GM21825 (cell line): ENCODE data around the gene OR7A5.
"Not testable (repeated sequence)": the region's sequence is repeated elsewhere in the genome, so short reads cannot be mapped to it uniquely, and the experiment has no call there.

Source experiments
- ATAC-seq: cut with Tn5 transposase; IDR thresholded peaks from one replicate; pipeline ENCODE4 v1.9.1; 2021; ENCODE audit warnings: mild to moderate bottlenecking, moderate library complexity; ENCODE audit not compliant: unreplicated experiment

The OR7A5 gene

DNA sequence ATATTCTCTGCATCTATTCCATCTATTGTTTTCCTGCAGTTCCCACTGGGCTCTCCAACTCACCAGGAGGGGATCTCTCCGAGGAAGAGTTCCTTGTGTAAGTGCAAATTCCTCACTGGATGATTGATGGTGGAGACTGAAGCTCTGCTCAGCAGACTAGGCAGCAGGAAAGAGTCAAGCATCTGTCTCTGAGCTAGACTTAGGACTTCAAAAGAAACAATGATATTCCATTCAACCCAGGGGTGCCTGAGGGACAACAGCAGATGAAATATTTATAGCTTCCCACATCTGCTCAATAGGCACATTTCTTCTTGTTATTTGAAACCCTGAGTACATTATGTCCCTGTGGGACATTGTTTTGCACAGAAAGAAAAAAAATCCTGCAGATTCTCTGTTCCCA lies at the start of gene OR7A5, which contains the start of gene OR7C1:
Gene OR7A5, minus strand, starts transcription at position 175 of the 400 bp plus-strand sequence. CDS start 6,944 bp downstream, outside the sequence.
Gene OR7C1, minus strand, starts transcription at position 175 of the 400 bp plus-strand sequence. CDS start 35,049 bp downstream, outside the sequence.
- ATAC-seq = no peak

GRCh38 chr19:14871619-14872230 lies 36.7 kb upstream of the OR7A5 start:
- no peak for ATAC-seq

DNA sequence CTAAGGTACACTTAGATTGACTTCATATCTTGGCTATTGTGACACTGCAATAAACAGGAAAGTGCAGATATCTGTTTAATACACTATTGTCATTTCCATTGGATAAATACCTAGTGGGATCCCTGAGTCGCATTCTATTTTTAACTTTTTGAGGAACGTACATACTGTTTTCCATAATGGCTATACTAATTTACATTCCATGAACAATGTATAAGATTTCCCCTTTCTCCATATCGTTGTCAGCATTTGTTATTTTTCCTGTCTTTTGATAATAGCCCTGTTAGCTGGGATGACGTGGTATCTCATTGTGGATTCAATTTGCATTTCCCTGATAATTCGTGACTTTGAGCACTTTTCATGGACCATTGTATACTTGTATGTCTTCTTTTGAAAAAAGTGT lies 33.5 kb upstream of the OR7A5 start:
- no peak for ATAC-seq

GRCh38 chr19:14848822-14849221 lies 13.8 kb upstream of the OR7A5 start, which contains the start of gene OR7A10:
TSS of gene OR7A10 (minus strand) at chr19:14848922. CDS start at chr19:14841877, 7,045 bp downstream.
- ATAC-seq = no peak

GRCh38 chr19:14843578-14843977 lies 8.6 kb upstream of the OR7A5 start:
- no peak for ATAC-seq

DNA sequence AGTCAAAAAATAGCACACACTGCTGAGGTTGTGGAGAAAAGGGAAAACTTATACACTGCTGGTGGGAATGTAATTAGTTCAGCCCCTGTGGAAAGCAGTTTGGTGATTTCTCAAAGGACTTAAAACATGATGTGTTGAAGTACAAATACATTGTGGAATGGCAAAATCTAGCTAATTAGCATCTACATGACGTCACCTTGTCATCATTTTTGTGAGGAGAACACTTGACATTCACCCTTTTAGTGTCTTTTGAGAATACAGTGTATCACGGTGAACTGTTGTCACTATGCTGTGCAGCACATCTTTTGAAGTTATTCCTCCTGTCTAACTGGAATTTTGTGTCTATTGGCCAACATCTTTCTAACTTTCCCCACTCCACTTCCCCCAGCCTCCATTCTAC lies 8.2 kb upstream of the OR7A5 start:
- no peak for ATAC-seq

- no peak for ATAC-seq
Measured at GRCh38 chr19:14840206-14840605, 5.2 kb upstream of the OR7A5 start.

DNA sequence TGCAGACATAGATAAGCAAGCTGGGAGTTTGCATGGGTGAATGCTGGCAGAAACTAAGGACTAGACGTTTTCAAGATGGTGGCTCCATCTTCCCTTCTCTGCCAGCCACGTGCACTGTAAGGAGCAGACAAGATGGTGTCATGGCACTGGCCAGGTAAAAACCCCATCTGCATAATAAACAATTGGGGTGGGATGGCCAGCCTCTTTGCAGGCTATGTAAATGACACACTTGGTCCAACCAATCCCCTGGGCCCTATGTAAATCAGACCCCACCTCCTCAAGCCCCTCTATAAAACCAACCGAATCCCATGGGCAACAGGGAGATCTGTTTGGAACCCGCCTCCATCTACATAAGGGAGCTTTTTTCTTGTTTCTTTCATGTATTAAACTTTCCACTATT lies 2.4 kb upstream of the OR7A5 start:
- no peak for ATAC-seq

- ATAC-seq = no peak
Measured at GRCh38 chr19:14830702-14831101, 4.3 kb downstream of the OR7A5 start.

DNA sequence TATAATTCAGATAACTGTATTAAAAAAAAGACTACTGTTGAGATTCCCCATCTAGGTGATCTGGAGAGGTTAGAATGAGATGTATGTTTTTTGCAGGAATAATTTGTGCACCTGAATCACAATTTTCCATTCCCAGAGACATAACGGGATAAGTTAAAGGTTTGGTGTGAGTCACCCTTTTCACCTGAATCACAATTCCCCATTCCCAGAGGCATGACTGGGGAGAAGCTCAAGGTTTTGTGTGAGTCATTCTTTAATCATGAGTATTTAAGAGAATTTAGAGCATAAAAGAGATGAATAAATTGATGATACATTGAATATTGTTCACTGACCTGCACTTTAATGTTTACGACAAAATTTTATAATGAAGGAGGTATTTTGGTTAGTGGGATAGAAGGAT lies 9.0 kb downstream of the OR7A5 start:
- no peak for ATAC-seq

DNA sequence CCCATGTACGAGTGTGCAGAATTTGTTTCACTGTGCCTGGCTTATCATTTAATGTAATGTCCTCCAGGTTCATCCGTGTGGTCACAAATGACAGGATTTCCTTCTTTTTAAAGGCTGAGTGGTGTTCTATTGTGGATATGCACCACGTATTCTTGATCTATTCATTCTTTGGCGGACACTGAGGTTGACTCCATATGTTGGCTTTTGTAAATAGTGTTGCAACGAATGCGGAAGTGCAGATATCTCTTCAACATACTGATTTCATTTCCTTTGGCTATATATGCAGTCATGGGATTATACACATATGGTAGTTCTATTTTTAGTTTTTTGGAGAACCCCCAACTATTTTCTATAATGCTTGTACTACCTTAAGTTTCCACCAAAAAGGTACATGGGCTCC lies 13.0 kb downstream of the OR7A5 start:
- no peak for ATAC-seq

DNA sequence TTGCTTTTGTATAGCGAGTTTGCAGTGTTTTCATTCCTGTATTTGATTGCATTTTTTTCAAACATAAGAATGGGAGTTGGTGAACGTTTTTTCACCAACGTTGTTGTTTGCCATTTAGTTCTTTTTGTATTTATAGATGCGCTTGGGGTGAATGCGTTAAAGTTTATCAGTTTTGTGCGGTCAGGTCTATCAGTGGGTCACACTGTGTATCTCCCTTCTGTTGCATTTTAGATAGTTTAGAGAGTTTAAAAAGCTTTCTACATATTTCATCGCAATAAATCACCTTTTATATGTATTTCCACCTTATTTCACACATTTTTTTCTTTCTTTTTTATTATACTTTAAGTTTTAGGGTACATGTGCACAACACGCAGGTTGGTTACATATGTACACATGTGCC lies 16.4 kb downstream of the OR7A5 start:
- no peak for ATAC-seq

GRCh38 chr19:14817052-14817451 lies 17.9 kb downstream of the OR7A5 start:
- ATAC-seq = no peak

- ATAC-seq = no peak
Measured at GRCh38 chr19:14814982-14815652, 19.9 kb downstream of the OR7A5 start.

DNA sequence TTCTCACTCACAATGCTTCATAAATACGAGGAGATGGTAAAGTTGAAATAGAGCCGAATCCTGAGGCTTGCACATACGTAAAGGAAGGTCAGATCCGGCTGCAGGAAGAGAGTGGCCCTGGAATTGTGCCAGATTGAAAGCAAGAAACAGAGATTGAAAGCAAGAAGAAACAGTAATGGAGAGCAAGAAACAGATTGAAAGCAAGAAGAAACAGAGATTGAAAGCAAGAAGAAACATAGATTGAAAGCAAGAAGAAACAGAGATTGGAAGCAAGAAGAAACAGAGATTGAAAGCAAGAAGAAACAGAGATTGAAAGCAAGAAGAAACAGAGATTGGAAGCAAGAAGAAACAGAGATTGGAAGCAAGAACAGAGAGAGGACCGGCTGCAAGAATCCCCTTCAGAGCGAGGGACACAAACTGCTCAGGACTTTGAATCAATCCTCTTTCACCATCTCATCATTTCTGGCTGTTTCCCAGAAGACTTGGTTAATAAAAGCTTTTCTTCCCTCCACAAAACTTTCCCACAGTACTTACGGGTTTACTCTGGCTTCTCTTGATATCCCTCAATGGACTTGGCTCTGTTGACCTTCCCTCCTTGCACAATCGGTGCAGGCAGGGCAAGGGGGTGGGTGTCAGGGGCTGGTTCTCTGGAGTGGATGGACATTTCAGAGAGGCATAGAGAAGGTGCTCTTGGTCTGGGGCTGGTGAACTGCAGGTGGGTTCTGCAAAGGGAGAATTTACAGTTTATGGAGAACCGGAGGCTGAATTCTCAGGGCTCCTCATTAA lies 25.5 kb downstream of the OR7A5 start:
- ATAC-seq = no peak

- ATAC-seq = no peak
Measured at GRCh38 chr19:14804765-14805164, 30.2 kb downstream of the OR7A5 start.

DNA sequence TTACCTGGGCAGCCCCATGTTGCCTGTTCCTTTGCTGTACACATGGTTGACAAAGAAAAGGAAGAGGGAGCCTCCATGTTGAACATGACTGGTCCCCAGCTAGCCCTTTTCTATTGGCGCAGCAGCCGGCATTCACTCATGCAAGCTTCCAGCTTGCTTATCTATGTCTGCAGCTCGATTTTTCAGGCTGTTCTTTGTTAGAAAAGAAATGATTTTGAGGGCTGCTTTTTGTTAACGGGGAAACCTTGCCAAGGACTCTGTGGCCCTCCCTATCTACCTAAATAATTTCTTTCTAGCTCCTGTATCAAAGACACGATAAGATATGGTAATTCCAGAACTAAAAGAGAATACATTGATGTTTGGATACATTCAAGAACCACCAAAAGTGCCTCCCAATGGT lies 36.2 kb downstream of the OR7A5 start:
- no peak for ATAC-seq

DNA sequence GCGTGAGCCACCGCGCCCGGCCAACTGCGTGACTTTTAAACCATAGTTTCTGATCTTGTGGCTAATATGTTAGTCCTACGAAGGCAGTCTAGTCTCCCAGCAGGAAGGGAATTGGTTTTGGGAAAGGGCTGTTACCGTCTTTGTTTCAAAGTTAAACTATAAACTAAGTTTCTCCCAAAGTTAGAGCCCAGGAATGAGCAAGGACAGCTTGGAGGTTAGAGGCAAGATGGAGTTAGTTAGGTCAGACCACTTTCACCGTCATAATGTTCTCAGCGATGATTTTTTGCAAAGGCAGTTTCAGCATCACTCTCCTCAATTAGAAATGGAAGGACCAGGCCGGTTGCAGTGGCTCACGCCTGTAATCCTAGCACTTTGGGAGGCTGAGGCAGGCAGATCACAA lies 39.0 kb downstream of the OR7A5 start:
- no peak for ATAC-seq

- no peak for ATAC-seq
Measured at GRCh38 chr19:14795078-14795721, 39.8 kb downstream of the OR7A5 start.

DNA sequence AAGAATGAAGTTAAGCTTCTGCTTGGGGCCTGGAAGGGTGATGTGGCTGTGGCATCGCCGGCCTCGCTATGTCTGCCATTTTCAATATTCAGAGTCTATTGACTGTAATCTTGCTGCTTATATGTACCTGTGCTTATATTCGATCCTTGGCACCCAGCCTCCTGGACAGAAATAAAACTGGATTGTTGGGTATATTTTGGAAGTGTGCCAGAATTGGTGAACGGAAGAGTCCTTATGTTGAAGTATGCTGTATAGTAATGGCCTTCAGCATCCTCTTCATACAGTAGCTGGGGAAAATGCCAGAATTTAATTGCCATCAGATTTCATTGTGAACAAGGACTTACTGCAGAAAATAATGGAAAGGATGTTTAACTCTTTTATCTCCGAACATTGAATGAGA lies 42.7 kb downstream of the OR7A5 start:
- ATAC-seq = not testable (repeated sequence)

DNA sequence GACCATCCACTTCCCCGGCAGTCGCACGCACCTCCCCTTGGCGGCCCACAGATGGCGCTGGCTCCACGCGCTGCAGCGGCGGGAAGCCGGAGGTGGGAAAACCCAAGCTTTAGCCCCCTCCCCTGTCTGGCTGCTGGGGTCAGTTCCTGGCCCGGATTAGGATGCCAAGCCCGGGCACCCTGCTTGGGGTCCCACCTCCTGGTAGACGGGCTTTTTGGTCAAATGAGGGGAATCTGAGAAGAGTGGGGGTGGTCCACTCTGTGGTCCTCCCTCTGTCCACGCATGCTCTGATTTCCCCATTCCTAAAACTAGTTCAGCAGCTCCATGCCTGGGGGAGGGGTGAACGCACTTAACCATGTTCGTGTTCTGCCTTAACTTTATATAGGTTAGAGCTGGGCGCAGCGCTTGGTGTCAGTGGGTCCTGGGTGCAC lies 48.5 kb downstream of the OR7A5 start:
- ATAC-seq = no peak
